Measurements from ENCODE around the gene KRTAP17-1.
"Not testable (repeated sequence)": the region's sequence is repeated elsewhere in the genome, so short reads cannot be mapped to it uniquely, and the experiment has no call there.

KRTAP17-1 gene

GRCh38 chr17:41304091-41304490 lies 11.4 kb downstream of the KRTAP17-1 start:
- no peak for DNase-seq (ENCODE audit: low read depth in 2 of 2)

GRCh38 chr17:41302981-41303380 lies 12.5 kb downstream of the KRTAP17-1 start:
- no peak for DNase-seq (ENCODE audit: low read depth in 2 of 2)

GRCh38 chr17:41301916-41302901 lies 13.3 kb downstream of the KRTAP17-1 start, which contains the start of gene KRTAP29-1:
TSS of gene KRTAP29-1 (minus strand) at chr17:41302851. CDS start at chr17:41302851, 0 bp downstream.
- no peak for DNase-seq (ENCODE audit: low read depth in 2 of 2)

GRCh38 chr17:41301204-41301790 lies 14.2 kb downstream of the KRTAP17-1 start:
- no peak for DNase-seq (ENCODE audit: low read depth in 2 of 2)

- no peak for DNase-seq (ENCODE audit: low read depth in 2 of 2)
These were observed 16.9 kb downstream of the KRTAP17-1 start for GRCh38 chr17:41298458-41299135.

- no peak for DNase-seq (ENCODE audit: low read depth in 2 of 2)
These were observed 18.7 kb downstream of the KRTAP17-1 start for GRCh38 chr17:41296846-41297245.

- no peak for DNase-seq (ENCODE audit: low read depth in 2 of 2)
These were observed 21.5 kb downstream of the KRTAP17-1 start for GRCh38 chr17:41294016-41294415.

GRCh38 chr17:41287050-41287449 lies 28.5 kb downstream of the KRTAP17-1 start:
- no peak for DNase-seq (ENCODE audit: low read depth in 2 of 2)

- no peak for DNase-seq (ENCODE audit: low read depth in 2 of 2)
These were observed 31.0 kb downstream of the KRTAP17-1 start for GRCh38 chr17:41284546-41284945.

GRCh38 chr17:41284043-41284442 lies 31.5 kb downstream of the KRTAP17-1 start:
- no peak for DNase-seq (ENCODE audit: low read depth in 2 of 2)

- no peak for DNase-seq (ENCODE audit: low read depth in 2 of 2)
These were observed 37.1 kb downstream of the KRTAP17-1 start for GRCh38 chr17:41278176-41278955.

GRCh38 chr17:41275648-41276190 lies 39.8 kb downstream of the KRTAP17-1 start, which contains the start of gene KRTAP9-7:
TSS of gene KRTAP9-7 (plus strand) at chr17:41275698. CDS start at chr17:41275698, 0 bp downstream.
- not testable (repeated sequence) for DNase-seq (ENCODE audit: low read depth in 2 of 2)

GRCh38 chr17:41271858-41272257 lies 43.7 kb downstream of the KRTAP17-1 start:
- no peak for DNase-seq (ENCODE audit: low read depth in 2 of 2)

- DNase-seq (ENCODE audit: low read depth in 2 of 2): not testable (repeated sequence)
These were observed 44.2 kb downstream of the KRTAP17-1 start for GRCh38 chr17:41271323-41271722.

GRCh38 chr17:41267711-41268110 lies 47.8 kb downstream of the KRTAP17-1 start:
- no peak for DNase-seq (ENCODE audit: low read depth in 2 of 2)

- no peak for DNase-seq (ENCODE audit: low read depth in 2 of 2)
These were observed 50.4 kb downstream of the KRTAP17-1 start, which contains the start of gene KRTAP9-6 for GRCh38 chr17:41265078-41265477. TSS of gene KRTAP9-6 (plus strand) at chr17:41265378. CDS start at chr17:41265378, 0 bp downstream.
